Activated CD4-positive, alpha-beta T cell treated with anti-CD3 and anti-CD28 coated beads, Interleukin-2, amount 50 U/mL, for 24 hours (primary cell): ENCODE measurements around the gene IL5RA.

Experiments used
- DNase-seq, 2 donors: peaks; one replicate each; pipeline ENCODE4 v3.0.0-alpha.2; 2020; ENCODE audit warnings: low read depth in 1 of 2, low spot score in 1 of 2

The IL5RA gene

GRCh38 chr3:3066910-3067309 is 43.3 kb downstream of the IL5RA start:
- DNase-seq: no peak

- no peak for DNase-seq
These were observed 43.8 kb downstream of the IL5RA start for GRCh38 chr3:3066378-3066777.

DNA sequence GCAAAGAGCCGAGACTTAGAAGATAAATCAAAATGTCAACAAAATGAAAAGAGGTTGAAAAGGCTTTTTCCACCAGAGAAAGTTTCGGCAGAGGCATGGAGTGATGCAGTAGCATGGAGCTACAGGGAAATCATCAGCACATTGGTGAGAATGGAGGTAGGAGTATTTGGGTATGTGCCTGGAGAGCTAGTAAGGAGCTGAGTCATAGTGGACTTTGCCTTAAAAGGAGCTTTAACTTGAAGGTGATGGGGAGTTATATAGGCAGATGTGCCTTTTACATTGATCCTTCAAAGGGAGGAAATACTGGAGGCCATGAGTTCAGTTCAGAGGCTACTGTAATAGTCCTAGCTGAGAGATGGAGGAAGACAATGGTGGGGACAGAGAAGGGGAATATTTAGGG is 44.3 kb downstream of the IL5RA start:
- DNase-seq: no peak

DNA sequence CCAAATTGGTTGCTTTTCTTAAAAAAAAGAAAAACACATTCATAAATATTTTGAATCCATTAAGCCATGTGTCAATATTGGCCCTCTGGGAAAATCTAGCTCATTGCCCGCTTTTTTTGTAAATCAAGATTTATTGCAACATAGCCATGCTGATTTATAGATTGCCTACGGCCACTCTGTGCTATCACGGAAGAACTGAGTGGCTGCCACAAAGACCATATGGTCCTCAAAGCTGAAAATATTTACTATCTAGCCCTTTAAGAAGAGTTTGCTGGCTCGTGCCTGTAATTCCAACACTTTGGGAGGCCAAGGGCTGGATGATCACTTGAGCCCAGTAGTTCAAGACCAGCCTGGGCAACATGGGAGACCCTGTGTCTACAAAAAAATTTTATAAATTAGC is 45.9 kb downstream of the IL5RA start:
- DNase-seq: no peak

- DNase-seq: no peak
These were observed 50.5 kb downstream of the IL5RA start for GRCh38 chr3:3059645-3060044.

GRCh38 chr3:3053974-3054373 is 56.2 kb downstream of the IL5RA start:
- DNase-seq: no peak

DNA sequence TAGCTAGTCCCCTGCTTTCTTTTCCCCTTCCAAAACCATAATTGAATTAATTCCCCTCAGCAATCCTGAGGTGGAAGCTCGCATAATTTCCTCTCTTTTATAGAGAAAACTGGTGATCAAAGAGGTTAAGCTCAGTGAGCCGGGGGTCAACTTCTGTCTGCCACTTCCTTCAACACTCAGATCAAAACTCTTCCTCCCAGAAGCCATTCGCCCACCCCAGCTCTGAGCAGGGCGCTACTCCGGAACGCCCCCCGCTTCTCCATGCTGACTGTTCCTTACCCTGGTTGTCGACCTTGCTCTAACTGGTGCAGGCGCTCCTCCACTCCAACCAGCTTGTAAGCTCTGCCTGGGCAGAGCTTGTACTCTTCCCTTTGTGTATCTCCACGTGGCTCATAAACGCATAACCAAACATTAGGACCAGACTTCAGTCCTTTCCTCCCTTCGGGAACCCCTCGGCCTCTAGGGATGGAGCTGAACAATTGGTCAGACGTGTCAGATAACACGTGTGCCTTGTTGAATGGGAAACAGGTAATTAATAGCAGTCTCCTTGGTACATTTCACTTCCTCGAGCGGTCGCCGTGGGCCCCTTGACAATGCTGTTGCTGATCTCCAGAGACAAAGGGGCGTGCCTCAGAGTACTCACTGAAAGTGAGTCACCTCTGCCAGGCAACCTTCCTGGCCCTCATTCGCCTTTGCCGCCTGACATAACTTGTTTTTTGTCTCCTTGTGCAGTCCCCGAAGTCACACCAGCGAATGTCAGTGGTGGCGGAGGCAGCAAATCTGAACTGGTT is 71.8 kb downstream of the IL5RA start:
- DNase-seq: no peak

GRCh38 chr3:3037156-3037555 is 73.0 kb downstream of the IL5RA start:
- no peak for DNase-seq

- no peak for DNase-seq
These were observed 78.8 kb downstream of the IL5RA start for GRCh38 chr3:3031326-3031725.

DNA sequence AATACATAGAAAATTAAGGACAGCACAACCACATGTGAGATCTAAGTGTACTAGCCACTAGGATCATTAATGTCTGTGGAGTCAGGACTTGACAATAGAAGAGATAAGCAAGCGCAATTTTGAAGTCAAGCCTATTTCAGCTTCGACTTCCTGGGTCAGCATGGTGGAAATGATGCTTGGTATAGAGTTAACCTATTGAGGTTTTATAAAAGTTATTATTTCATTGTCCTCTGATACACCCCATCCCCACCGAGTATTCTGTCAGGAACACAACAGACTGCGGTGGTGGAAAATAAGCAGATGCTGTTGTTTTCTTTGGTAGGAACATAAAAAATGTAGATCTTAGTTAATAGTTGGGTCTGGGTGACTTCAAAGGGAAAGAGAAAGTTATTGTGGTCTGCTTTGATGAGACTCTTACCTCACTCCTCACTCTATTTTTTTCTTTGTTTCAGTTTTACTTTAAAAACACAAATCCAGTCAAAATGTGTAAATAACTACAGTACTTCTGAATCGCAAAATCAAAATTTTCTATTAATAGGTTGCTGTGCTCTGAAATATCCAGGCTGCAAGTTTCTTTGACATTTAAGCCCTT is 82.1 kb downstream of the IL5RA start:
- DNase-seq: no peak

DNA sequence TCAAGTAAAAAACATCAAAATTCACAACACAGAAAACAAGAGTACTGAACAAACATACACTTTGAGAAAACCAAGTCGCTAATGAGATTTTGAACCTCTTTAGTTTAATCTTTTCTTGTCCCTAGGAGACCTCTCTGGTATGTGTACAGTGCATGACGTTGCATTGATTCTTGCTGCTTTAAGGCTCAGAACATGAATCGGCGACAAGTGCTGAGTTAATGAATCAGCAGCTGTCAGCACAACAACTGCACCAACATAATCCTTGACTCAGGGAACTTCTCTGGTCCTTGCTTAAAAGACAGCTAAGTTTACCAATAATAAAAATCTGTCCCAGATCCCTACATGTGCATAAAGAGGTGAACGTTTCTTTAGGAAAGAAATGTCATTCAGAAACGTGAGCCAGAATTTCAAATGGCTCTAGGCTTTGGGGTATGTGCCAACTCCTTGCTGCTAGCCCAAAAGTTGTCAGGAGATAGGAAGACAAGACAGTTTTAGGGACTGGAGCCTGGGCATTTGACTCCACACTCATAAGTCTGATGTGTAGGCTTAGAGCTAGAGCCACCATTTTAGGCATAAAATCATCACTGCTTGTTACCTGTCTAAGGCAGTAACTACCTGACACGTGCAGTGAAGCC is 86.9 kb downstream of the IL5RA start:
- no peak for DNase-seq

DNA sequence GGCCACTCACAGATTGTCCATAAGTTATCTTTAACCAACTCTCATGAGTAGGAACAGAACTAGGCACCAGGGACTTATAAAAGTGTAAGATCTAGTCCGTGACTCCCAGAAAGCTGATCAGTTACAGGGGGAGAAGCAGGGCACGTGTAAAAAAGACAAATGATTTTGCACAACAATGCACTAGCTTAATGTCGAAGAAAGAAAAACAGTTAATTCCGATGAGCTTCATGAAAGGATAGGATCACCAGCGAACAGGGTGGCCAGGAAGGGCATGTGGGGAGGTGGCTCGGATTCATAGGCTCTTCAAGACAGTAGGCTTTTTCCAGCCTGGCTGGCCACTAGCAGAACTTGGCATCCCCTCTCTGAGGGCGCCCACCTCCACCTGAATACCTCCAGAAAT is 90.0 kb downstream of the IL5RA start:
- no peak for DNase-seq
